ENCODE data around the gene MXD4.

MXD4 gene

GRCh38 chr4:2290974-2291704, 29.2 kb upstream of the MXD4 start:
- no peak overlapping the region for H3K4me3 ChIP-seq (ENCODE audit: low read depth in 1 of 2, low read length in 2 of 2)
- H3K36me3 ChIP-seq (ENCODE audit: control insufficient read depth in 1 of 2, insufficient read depth in 2 of 2, low read length in 2 of 2), result no peaks in the 10 kb centered on the region
- no peaks in the 10 kb centered on the region for H3K4me1 ChIP-seq (ENCODE audit: control insufficient read depth in 1 of 2, insufficient read depth in 2 of 2, low read length in 2 of 2)
- H3K27me3 ChIP-seq (ENCODE audit: low read depth, low read length), result no peaks in the 10 kb centered on the region
- no peak overlapping the region for H3K27ac ChIP-seq (ENCODE audit: low read length)
- H3K9me3 ChIP-seq (ENCODE audit: control insufficient read depth in 1 of 2, low read length in 2 of 2), result no peaks in the 10 kb centered on the region

- no peaks in the 10 kb centered on the region for H3K36me3 ChIP-seq (ENCODE audit: control insufficient read depth in 1 of 2, insufficient read depth in 2 of 2, low read length in 2 of 2)
- H3K9me3 ChIP-seq (ENCODE audit: control insufficient read depth in 1 of 2, low read length in 2 of 2), result no peaks in the 10 kb centered on the region
- H3K27ac ChIP-seq (ENCODE audit: low read length), result no peak overlapping the region
- H3K4me3 ChIP-seq (ENCODE audit: low read depth in 1 of 2, low read length in 2 of 2), result no peak overlapping the region
- H3K4me1 ChIP-seq (ENCODE audit: control insufficient read depth in 1 of 2, insufficient read depth in 2 of 2, low read length in 2 of 2), result no peaks in the 10 kb centered on the region
- H3K27me3 ChIP-seq (ENCODE audit: low read depth, low read length), result no peaks in the 10 kb centered on the region
Observed at GRCh38 chr4:2290488-2290887, 28.6 kb upstream of the MXD4 start.

- no peaks in the 10 kb centered on the region for H3K4me1 ChIP-seq (ENCODE audit: control insufficient read depth in 1 of 2, insufficient read depth in 2 of 2, low read length in 2 of 2)
- H3K4me3 ChIP-seq (ENCODE audit: low read depth in 1 of 2, low read length in 2 of 2), result no peak overlapping the region
- no peaks in the 10 kb centered on the region for H3K36me3 ChIP-seq (ENCODE audit: control insufficient read depth in 1 of 2, insufficient read depth in 2 of 2, low read length in 2 of 2)
- no peaks in the 10 kb centered on the region for H3K9me3 ChIP-seq (ENCODE audit: control insufficient read depth in 1 of 2, low read length in 2 of 2)
- H3K27me3 ChIP-seq (ENCODE audit: low read depth, low read length), result no peaks in the 10 kb centered on the region
- H3K27ac ChIP-seq (ENCODE audit: low read length), result no peak overlapping the region
Observed at GRCh38 chr4:2289955-2290333, 28.0 kb upstream of the MXD4 start.

GRCh38 chr4:2289311-2289954, 27.5 kb upstream of the MXD4 start:
- Histone ChIP-seq H3K9me3 (ENCODE audit: control insufficient read depth in 1 of 2, low read length in 2 of 2) (no peaks in the 10 kb centered on the region), H3K4me1 (ENCODE audit: control insufficient read depth in 1 of 2, insufficient read depth in 2 of 2, low read length in 2 of 2) (no peaks in the 10 kb centered on the region), H3K27me3 (ENCODE audit: low read depth, low read length) (no peaks in the 10 kb centered on the region), H3K4me3 (ENCODE audit: low read depth in 1 of 2, low read length in 2 of 2) (no peak overlapping the region), H3K36me3 (ENCODE audit: control insufficient read depth in 1 of 2, insufficient read depth in 2 of 2, low read length in 2 of 2) (no peaks in the 10 kb centered on the region), H3K27ac (ENCODE audit: low read length) (no peak overlapping the region)

- Histone ChIP-seq H3K27ac (ENCODE audit: low read length) (no peak overlapping the region), H3K9me3 (ENCODE audit: control insufficient read depth in 1 of 2, low read length in 2 of 2) (no peaks in the 10 kb centered on the region), H3K27me3 (ENCODE audit: low read depth, low read length) (no peaks in the 10 kb centered on the region)
Observed at GRCh38 chr4:2288051-2288541, 26.2 kb upstream of the MXD4 start.

GRCh38 chr4:2287594-2287915, 25.6 kb upstream of the MXD4 start:
- Histone ChIP-seq H3K27me3 (ENCODE audit: low read depth, low read length) (no peaks in the 10 kb centered on the region), H3K4me3 (ENCODE audit: low read depth in 1 of 2, low read length in 2 of 2) (no peak overlapping the region), H3K27ac (ENCODE audit: low read length) (no peak overlapping the region), H3K36me3 (ENCODE audit: control insufficient read depth in 1 of 2, insufficient read depth in 2 of 2, low read length in 2 of 2) (no peaks in the 10 kb centered on the region), H3K9me3 (ENCODE audit: control insufficient read depth in 1 of 2, low read length in 2 of 2) (no peaks in the 10 kb centered on the region), H3K4me1 (ENCODE audit: control insufficient read depth in 1 of 2, insufficient read depth in 2 of 2, low read length in 2 of 2) (no peaks in the 10 kb centered on the region)

More at GRCh38 chr4:2288051-2288541, 26.2 kb upstream of the MXD4 start:
- no peaks in the 10 kb centered on the region for H3K4me1 ChIP-seq (ENCODE audit: control insufficient read depth in 1 of 2, insufficient read depth in 2 of 2, low read length in 2 of 2)
- no peak overlapping the region for H3K4me3 ChIP-seq (ENCODE audit: low read depth in 1 of 2, low read length in 2 of 2)
- no peaks in the 10 kb centered on the region for H3K36me3 ChIP-seq (ENCODE audit: control insufficient read depth in 1 of 2, insufficient read depth in 2 of 2, low read length in 2 of 2)

GRCh38 chr4:2286904-2287593, 25.1 kb upstream of the MXD4 start:
- H3K4me1 ChIP-seq (ENCODE audit: control insufficient read depth in 1 of 2, insufficient read depth in 2 of 2, low read length in 2 of 2), result no peaks in the 10 kb centered on the region
- no peaks in the 10 kb centered on the region for H3K36me3 ChIP-seq (ENCODE audit: control insufficient read depth in 1 of 2, insufficient read depth in 2 of 2, low read length in 2 of 2)
- H3K4me3 ChIP-seq (ENCODE audit: low read depth in 1 of 2, low read length in 2 of 2), result no peak overlapping the region
- no peaks in the 10 kb centered on the region for H3K9me3 ChIP-seq (ENCODE audit: control insufficient read depth in 1 of 2, low read length in 2 of 2)
- no peak overlapping the region for H3K27ac ChIP-seq (ENCODE audit: low read length)
- no peaks in the 10 kb centered on the region for H3K27me3 ChIP-seq (ENCODE audit: low read depth, low read length)

- no peaks in the 10 kb centered on the region for H3K4me1 ChIP-seq (ENCODE audit: control insufficient read depth in 1 of 2, insufficient read depth in 2 of 2, low read length in 2 of 2)
- no peaks in the 10 kb centered on the region for H3K27me3 ChIP-seq (ENCODE audit: low read depth, low read length)
- no peak overlapping the region for H3K27ac ChIP-seq (ENCODE audit: low read length)
- no peaks in the 10 kb centered on the region for H3K9me3 ChIP-seq (ENCODE audit: control insufficient read depth in 1 of 2, low read length in 2 of 2)
- H3K36me3 ChIP-seq (ENCODE audit: control insufficient read depth in 1 of 2, insufficient read depth in 2 of 2, low read length in 2 of 2), result no peaks in the 10 kb centered on the region
- no peak overlapping the region for H3K4me3 ChIP-seq (ENCODE audit: low read depth in 1 of 2, low read length in 2 of 2)
Observed at GRCh38 chr4:2285613-2286381, 23.9 kb upstream of the MXD4 start.

- no peaks in the 10 kb centered on the region for H3K4me1 ChIP-seq (ENCODE audit: control insufficient read depth in 1 of 2, insufficient read depth in 2 of 2, low read length in 2 of 2)
- H3K4me3 ChIP-seq (ENCODE audit: low read depth in 1 of 2, low read length in 2 of 2), result no peak overlapping the region
- H3K9me3 ChIP-seq (ENCODE audit: control insufficient read depth in 1 of 2, low read length in 2 of 2), result no peaks in the 10 kb centered on the region
- no peaks in the 10 kb centered on the region for H3K27me3 ChIP-seq (ENCODE audit: low read depth, low read length)
- no peaks in the 10 kb centered on the region for H3K36me3 ChIP-seq (ENCODE audit: control insufficient read depth in 1 of 2, insufficient read depth in 2 of 2, low read length in 2 of 2)
- H3K27ac ChIP-seq (ENCODE audit: low read length), result no peak overlapping the region
Observed at GRCh38 chr4:2284934-2285612, 23.2 kb upstream of the MXD4 start.

- H3K27ac ChIP-seq (ENCODE audit: low read length), result no peak overlapping the region
Observed at GRCh38 chr4:2284161-2284933, 22.4 kb upstream of the MXD4 start.

More at GRCh38 chr4:2284161-2284933, 22.4 kb upstream of the MXD4 start:
- Histone ChIP-seq H3K36me3 (ENCODE audit: control insufficient read depth in 1 of 2, insufficient read depth in 2 of 2, low read length in 2 of 2) (no peaks in the 10 kb centered on the region), H3K27me3 (ENCODE audit: low read depth, low read length) (no peaks in the 10 kb centered on the region), H3K4me3 (ENCODE audit: low read depth in 1 of 2, low read length in 2 of 2) (no peak overlapping the region), H3K9me3 (ENCODE audit: control insufficient read depth in 1 of 2, low read length in 2 of 2) (no peaks in the 10 kb centered on the region), H3K4me1 (ENCODE audit: control insufficient read depth in 1 of 2, insufficient read depth in 2 of 2, low read length in 2 of 2) (no peaks in the 10 kb centered on the region)

Measured in muscle layer of duodenum (tissue), 2 donors.